Adipocyte (in vitro differentiated cells): ENCODE results near the gene TSEN54.

ENCODE experiments used
- DNase-seq: peaks from one replicate; pipeline ENCODE4 v3.0.0-alpha.2; 2015; ENCODE audit warnings: low read depth
- H3K27me3 ChIP-seq: replicated peaks from 2 replicates; pipeline ENCODE4 v1.7.0; 2013; ENCODE audit warnings: mild to moderate bottlenecking, low read length, moderate library complexity; ENCODE audit not compliant: control insufficient read depth, insufficient read depth
- H3K36me3 ChIP-seq: 2 replicates; pipeline ENCODE4 v1.7.0; 2013; ENCODE audit warnings: low read length, mild to moderate bottlenecking, moderate library complexity; ENCODE audit not compliant: control insufficient read depth, insufficient read depth, severe bottlenecking
- H3K4me1 ChIP-seq: 2 replicates; pipeline ENCODE4 v1.7.0; 2013; ENCODE audit warnings: mild to moderate bottlenecking, low read length, moderate library complexity; ENCODE audit not compliant: control insufficient read depth, insufficient read depth
- H3K4me3 ChIP-seq: 2 replicates; pipeline ENCODE4 v1.7.0; 2013; ENCODE audit warnings: mild to moderate bottlenecking, low read length, moderate library complexity
- H3K9ac ChIP-seq: 2 replicates; pipeline ENCODE4 v1.7.0; 2013; ENCODE audit warnings: mild to moderate bottlenecking, low read length, moderate library complexity
- H3K9me3 ChIP-seq: 2 replicates; pipeline ENCODE4 v1.7.0; 2013; ENCODE audit warnings: mild to moderate bottlenecking, low read length, moderate library complexity; ENCODE audit not compliant: control insufficient read depth

Gene TSEN54

GRCh38 chr17:75516255-75516618 is at the start of gene TSEN54:
Gene TSEN54 (plus strand): TSS chr17:75516528. CDS start chr17:75516561, 33 bp downstream.
- H3K4me1 ChIP-seq: peaks cover 26% of the 10 kb centered on the region
- H3K9ac ChIP-seq: peak within 1 kb of the TSS; percentile 88
- H3K9me3 ChIP-seq: no peaks in the 10 kb centered on the region
- peak; percentile 94 for DNase-seq
- no peaks in the 10 kb centered on the region for H3K27me3 ChIP-seq
- no peaks in the 10 kb centered on the region for H3K36me3 ChIP-seq
- peak within 1 kb of the TSS; percentile 91 for H3K4me3 ChIP-seq

GRCh38 chr17:75468291-75468754 is 48.0 kb upstream of the TSEN54 start:
- Histone ChIP-seq H3K4me3 (no peak overlapping the region), H3K36me3 (peaks cover 11% of the 10 kb centered on the region), H3K4me1 (peaks cover 9% of the 10 kb centered on the region), H3K9me3 (no peaks in the 10 kb centered on the region), H3K27me3 (no peaks in the 10 kb centered on the region), H3K9ac (no peak overlapping the region)
- DNase-seq: no peak

GRCh38 chr17:75468779-75469373 is 47.5 kb upstream of the TSEN54 start:
- H3K4me3 ChIP-seq: no peak overlapping the region
- H3K36me3 ChIP-seq: peaks cover 12% of the 10 kb centered on the region
- H3K9me3 ChIP-seq: no peaks in the 10 kb centered on the region
- no peaks in the 10 kb centered on the region for H3K27me3 ChIP-seq
- H3K9ac ChIP-seq: no peak overlapping the region
- peaks cover 9% of the 10 kb centered on the region for H3K4me1 ChIP-seq
- DNase-seq: no peak

GRCh38 chr17:75471207-75471606 is 45.1 kb upstream of the TSEN54 start:
- no peaks in the 10 kb centered on the region for H3K9me3 ChIP-seq
- no peaks in the 10 kb centered on the region for H3K27me3 ChIP-seq
- no peak for DNase-seq
- peaks cover 15% of the 10 kb centered on the region for H3K4me1 ChIP-seq
- no peak overlapping the region for H3K4me3 ChIP-seq
- peaks cover 12% of the 10 kb centered on the region for H3K36me3 ChIP-seq
- no peak overlapping the region for H3K9ac ChIP-seq

- H3K4me1 ChIP-seq: peaks cover 23% of the 10 kb centered on the region
- H3K9ac ChIP-seq: no peak overlapping the region
- no peak for DNase-seq
- H3K4me3 ChIP-seq: no peak overlapping the region
- H3K36me3 ChIP-seq: peaks cover 12% of the 10 kb centered on the region
- H3K9me3 ChIP-seq: no peaks in the 10 kb centered on the region
- no peaks in the 10 kb centered on the region for H3K27me3 ChIP-seq
Observed at GRCh38 chr17:75472119-75472518, 44.2 kb upstream of the TSEN54 start.

GRCh38 chr17:75473246-75473645 is 43.1 kb upstream of the TSEN54 start:
- no peaks in the 10 kb centered on the region for H3K27me3 ChIP-seq
- no peak for DNase-seq
- H3K36me3 ChIP-seq: peaks cover 12% of the 10 kb centered on the region
- no peak overlapping the region for H3K9ac ChIP-seq
- no peaks in the 10 kb centered on the region for H3K9me3 ChIP-seq
- peaks cover 19% of the 10 kb centered on the region for H3K4me1 ChIP-seq
- H3K4me3 ChIP-seq: no peak overlapping the region

- Histone ChIP-seq H3K36me3 (peaks cover 12% of the 10 kb centered on the region), H3K9me3 (no peaks in the 10 kb centered on the region), H3K27me3 (no peaks in the 10 kb centered on the region), H3K9ac (no peak overlapping the region), H3K4me1 (peaks cover 13% of the 10 kb centered on the region), H3K4me3 (no peak overlapping the region)
- no peak for DNase-seq
Observed at GRCh38 chr17:75474736-75475135, 41.6 kb upstream of the TSEN54 start.

GRCh38 chr17:75475144-75475835 is 41.0 kb upstream of the TSEN54 start:
- no peak for DNase-seq
- Histone ChIP-seq H3K36me3 (peaks cover 12% of the 10 kb centered on the region), H3K9me3 (no peaks in the 10 kb centered on the region), H3K27me3 (no peaks in the 10 kb centered on the region), H3K4me1 (peaks cover 13% of the 10 kb centered on the region), H3K9ac (no peak overlapping the region), H3K4me3 (no peak overlapping the region)

GRCh38 chr17:75475851-75476250 is 40.5 kb upstream of the TSEN54 start:
- no peak for DNase-seq
- Histone ChIP-seq H3K9ac (no peak overlapping the region), H3K27me3 (no peaks in the 10 kb centered on the region), H3K9me3 (no peaks in the 10 kb centered on the region), H3K4me1 (peaks cover 13% of the 10 kb centered on the region), H3K36me3 (peaks cover 12% of the 10 kb centered on the region), H3K4me3 (no peak overlapping the region)

GRCh38 chr17:75476271-75476671 is 40.1 kb upstream of the TSEN54 start:
- H3K4me3 ChIP-seq: no peak overlapping the region
- H3K4me1 ChIP-seq: peaks cover 13% of the 10 kb centered on the region
- H3K36me3 ChIP-seq: peaks cover 12% of the 10 kb centered on the region
- DNase-seq: no peak
- H3K27me3 ChIP-seq: no peaks in the 10 kb centered on the region
- no peak overlapping the region for H3K9ac ChIP-seq
- H3K9me3 ChIP-seq: no peaks in the 10 kb centered on the region

- DNase-seq: no peak
- no peaks in the 10 kb centered on the region for H3K27me3 ChIP-seq
- H3K9me3 ChIP-seq: no peaks in the 10 kb centered on the region
- H3K4me3 ChIP-seq: no peak overlapping the region
- peaks cover 13% of the 10 kb centered on the region for H3K4me1 ChIP-seq
- no peak overlapping the region for H3K9ac ChIP-seq
- peaks cover 11% of the 10 kb centered on the region for H3K36me3 ChIP-seq
Observed at GRCh38 chr17:75476752-75477489, 39.4 kb upstream of the TSEN54 start.
